Smooth muscle cell (in vitro differentiated cells): ENCODE measurements around the gene CAMK1D. TPM values are rescaled to one million over a fixed set of nuclear protein-coding genes. Genes with fewer than 3 reads are reported as not detected.

ENCODE experiments used
- DNase-seq: peaks from one replicate; lab custom pipeline; 2025; ENCODE audit not compliant: unreplicated experiment; lab: John Stamatoyannopoulos, UW
- H2AFZ ChIP-seq: fragments of 200-600 bp; sonication (generic); 2 replicates; pipeline ENCODE4 v1.6.0; 2016; ENCODE audit warnings: antibody characterized with exemption, low read depth, mild to moderate bottlenecking
- H3F3A ChIP-seq: fragments of 200-600 bp; sonication (generic); 2 replicates; pipeline ENCODE4 v1.6.0; 2017; ENCODE audit warnings: antibody characterized with exemption, low read depth
- H3K27ac ChIP-seq: fragments of 200-600 bp; sonication (generic); 2 replicates; pipeline ENCODE4 v1.5.1; 2016; ENCODE audit warnings: low read depth, mild to moderate bottlenecking
- H3K27me3 ChIP-seq: fragments of 200-600 bp; sonication (generic); 2 replicates; pipeline ENCODE4 v1.6.1; 2016; ENCODE audit warnings: low read depth, mild to moderate bottlenecking
- H3K36me3 ChIP-seq: fragments of 200-600 bp; sonication (generic); 2 replicates; pipeline ENCODE4 v1.5.1; 2016; ENCODE audit warnings: low read depth
- H3K4me1 ChIP-seq: fragments of 200-600 bp; sonication (generic); 2 replicates; pipeline ENCODE4 v1.5.1; 2016; ENCODE audit warnings: low read depth
- H3K4me2 ChIP-seq: fragments of 200-600 bp; sonication (generic); 2 replicates; pipeline ENCODE4 v1.6.0; 2016; ENCODE audit warnings: mild to moderate bottlenecking
- H3K4me3 ChIP-seq: fragments of 200-600 bp; sonication (generic); 2 replicates; pipeline ENCODE4 v1.5.1; 2016; ENCODE audit warnings: mild to moderate bottlenecking
- H3K79me2 ChIP-seq: fragments of 200-600 bp; sonication (generic); 2 replicates; pipeline ENCODE4 v1.6.0; 2016; ENCODE audit warnings: low read depth, mild to moderate bottlenecking
- H3K9ac ChIP-seq: fragments of 200-600 bp; sonication (generic); 2 replicates; pipeline ENCODE4 v1.6.0; 2016; ENCODE audit warnings: low read depth
- H3K9me3 ChIP-seq: fragments of 200-600 bp; sonication (generic); replicated peaks from 2 replicates; pipeline ENCODE4 v1.5.1; 2016; ENCODE audit warnings: low read depth
- H4K20me1 ChIP-seq: fragments of 200-600 bp; sonication (generic); 2 replicates; pipeline ENCODE4 v1.6.0; 2016; ENCODE audit warnings: low read depth
- WGBS: methylation state at CpG from one replicate; pipeline ENCODE4 v1.1.7; 2016; ENCODE audit warnings: low lambda C conversion rate; 5-methylcytosine and 5-hydroxymethylcytosine counted together
- polyA plus RNA-seq: library from polyadenylated mRNA; unstranded; fragments of >200 nt; fragmentation: Nextera tagmentation; extraction: Ambion mirVana; gene quantifications from 2 replicates; pipeline ENCODE4 v1.2.1, GENCODE V29; 2016
- total RNA-seq: library from RNA; depleted of rRNA; stranded (reverse); fragments of >200 nt; gene quantifications from 2 replicates; pipeline ENCODE4 v1.2.3, GENCODE V29; 2014
- TF ChIP-seq, protein P1 (sequence below): fragments of 200-600 bp; sonication (generic); IDR thresholded peaks from 2 replicates; pipeline ENCODE4 v1.5.1; 2017; ENCODE audit warnings: borderline replicate concordance, mild to moderate bottlenecking, antibody characterized with exemption; ENCODE audit not compliant: insufficient read depth, poor library complexity, severe bottlenecking

The CAMK1D gene
- total and polyA plus RNA-seq, 2 experiments from 2014 or later, result 1.6 to 2.3 TPM

DNA sequence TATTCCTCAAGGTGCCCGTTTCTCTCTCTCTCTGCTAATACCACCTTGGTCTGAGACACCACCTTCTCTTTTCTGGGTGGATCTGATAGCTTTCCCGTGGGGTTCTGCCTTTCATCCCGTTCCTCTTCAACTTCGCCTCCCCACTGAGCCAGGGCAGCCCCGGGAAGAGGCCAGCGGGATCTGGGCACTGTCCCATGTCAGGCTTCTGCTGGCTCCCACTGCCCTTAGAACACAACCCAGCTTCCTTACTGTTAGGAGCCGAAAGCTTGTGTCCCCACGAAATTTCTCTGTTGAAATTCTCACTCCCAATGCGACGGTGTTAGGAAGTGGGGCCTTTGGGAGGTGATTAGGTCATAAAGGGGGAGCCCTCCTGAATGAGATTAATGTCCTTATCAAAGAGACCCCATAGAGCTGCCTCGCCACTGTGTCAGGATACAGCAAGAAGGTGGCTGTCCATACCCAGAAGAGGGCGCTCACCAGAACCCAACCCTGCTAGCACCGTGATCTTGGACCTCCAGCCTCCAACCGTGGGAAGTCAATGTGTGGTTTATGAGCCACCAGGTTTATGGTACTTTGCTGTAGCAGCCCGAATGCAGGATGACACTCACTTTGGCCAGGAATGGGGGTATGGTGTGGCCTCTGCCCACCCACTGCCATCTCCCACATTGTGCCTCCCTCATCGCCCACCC is 79.2 kb downstream of the CAMK1D start:
- no peaks in the 10 kb centered on the region for H3F3A ChIP-seq
- no peak for DNase-seq
- H3K9ac ChIP-seq, result no peak overlapping the region
- H3K79me2 ChIP-seq, result no peaks in the 10 kb centered on the region
- TF ChIP-seq, protein P1, sequence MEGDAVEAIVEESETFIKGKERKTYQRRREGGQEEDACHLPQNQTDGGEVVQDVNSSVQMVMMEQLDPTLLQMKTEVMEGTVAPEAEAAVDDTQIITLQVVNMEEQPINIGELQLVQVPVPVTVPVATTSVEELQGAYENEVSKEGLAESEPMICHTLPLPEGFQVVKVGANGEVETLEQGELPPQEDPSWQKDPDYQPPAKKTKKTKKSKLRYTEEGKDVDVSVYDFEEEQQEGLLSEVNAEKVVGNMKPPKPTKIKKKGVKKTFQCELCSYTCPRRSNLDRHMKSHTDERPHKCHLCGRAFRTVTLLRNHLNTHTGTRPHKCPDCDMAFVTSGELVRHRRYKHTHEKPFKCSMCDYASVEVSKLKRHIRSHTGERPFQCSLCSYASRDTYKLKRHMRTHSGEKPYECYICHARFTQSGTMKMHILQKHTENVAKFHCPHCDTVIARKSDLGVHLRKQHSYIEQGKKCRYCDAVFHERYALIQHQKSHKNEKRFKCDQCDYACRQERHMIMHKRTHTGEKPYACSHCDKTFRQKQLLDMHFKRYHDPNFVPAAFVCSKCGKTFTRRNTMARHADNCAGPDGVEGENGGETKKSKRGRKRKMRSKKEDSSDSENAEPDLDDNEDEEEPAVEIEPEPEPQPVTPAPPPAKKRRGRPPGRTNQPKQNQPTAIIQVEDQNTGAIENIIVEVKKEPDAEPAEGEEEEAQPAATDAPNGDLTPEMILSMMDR, result no peak
- H2AFZ ChIP-seq, result no peak overlapping the region
- no peak overlapping the region for H3K4me3 ChIP-seq
- no peaks in the 10 kb centered on the region for H3K36me3 ChIP-seq
- H3K27me3 ChIP-seq, result peaks cover 27% of the 10 kb centered on the region
- no peak overlapping the region for H3K27ac ChIP-seq
- 86% methylated on average over 16 of the region's 16 CpGs for WGBS
- no peaks in the 10 kb centered on the region for H3K9me3 ChIP-seq
- H3K4me1 ChIP-seq, result no peaks in the 10 kb centered on the region
- H4K20me1 ChIP-seq, result no peaks in the 10 kb centered on the region
- H3K4me2 ChIP-seq, result no peak overlapping the region

DNA sequence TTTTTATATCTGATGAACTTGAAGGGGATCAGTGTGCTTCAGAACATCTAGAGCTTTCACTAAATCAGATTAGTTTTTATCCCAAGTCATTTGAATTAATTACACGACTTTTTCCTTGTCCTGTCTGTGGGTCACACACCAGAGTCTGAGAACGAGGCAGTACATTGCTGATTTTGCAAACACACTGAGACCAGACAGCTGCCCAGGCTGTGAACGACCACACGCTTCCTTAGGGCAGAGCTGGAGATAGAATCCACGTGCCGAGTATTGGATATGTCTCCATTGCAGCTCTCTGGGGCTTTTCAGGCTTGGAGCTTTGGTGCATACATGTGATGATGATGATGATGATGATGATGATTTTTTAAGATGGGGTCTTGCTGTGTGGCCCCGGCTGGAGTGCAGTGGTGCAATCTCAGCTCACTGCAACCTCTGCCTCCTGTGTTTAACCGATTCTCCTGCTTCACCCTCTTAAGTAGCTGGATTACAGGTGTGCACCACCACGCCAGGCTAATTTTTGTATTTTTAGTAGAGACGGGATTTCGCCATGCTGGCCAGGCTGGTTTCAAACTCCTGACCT is 81.1 kb downstream of the CAMK1D start:
- Histone ChIP-seq H3K9me3 (no peaks in the 10 kb centered on the region), H4K20me1 (no peaks in the 10 kb centered on the region), H3K9ac (no peak overlapping the region), H3K4me2 (no peak overlapping the region), H2AFZ (no peak overlapping the region), H3K27me3 (peaks cover 29% of the 10 kb centered on the region), H3F3A (no peaks in the 10 kb centered on the region), H3K79me2 (no peaks in the 10 kb centered on the region), H3K27ac (no peak overlapping the region), H3K36me3 (no peaks in the 10 kb centered on the region), H3K4me1 (no peaks in the 10 kb centered on the region), H3K4me3 (no peak overlapping the region)
- DNase-seq, result no peak
- TF ChIP-seq, protein P1, result no peak
- 82% methylated on average over 11 of the region's 11 CpGs for WGBS

DNA sequence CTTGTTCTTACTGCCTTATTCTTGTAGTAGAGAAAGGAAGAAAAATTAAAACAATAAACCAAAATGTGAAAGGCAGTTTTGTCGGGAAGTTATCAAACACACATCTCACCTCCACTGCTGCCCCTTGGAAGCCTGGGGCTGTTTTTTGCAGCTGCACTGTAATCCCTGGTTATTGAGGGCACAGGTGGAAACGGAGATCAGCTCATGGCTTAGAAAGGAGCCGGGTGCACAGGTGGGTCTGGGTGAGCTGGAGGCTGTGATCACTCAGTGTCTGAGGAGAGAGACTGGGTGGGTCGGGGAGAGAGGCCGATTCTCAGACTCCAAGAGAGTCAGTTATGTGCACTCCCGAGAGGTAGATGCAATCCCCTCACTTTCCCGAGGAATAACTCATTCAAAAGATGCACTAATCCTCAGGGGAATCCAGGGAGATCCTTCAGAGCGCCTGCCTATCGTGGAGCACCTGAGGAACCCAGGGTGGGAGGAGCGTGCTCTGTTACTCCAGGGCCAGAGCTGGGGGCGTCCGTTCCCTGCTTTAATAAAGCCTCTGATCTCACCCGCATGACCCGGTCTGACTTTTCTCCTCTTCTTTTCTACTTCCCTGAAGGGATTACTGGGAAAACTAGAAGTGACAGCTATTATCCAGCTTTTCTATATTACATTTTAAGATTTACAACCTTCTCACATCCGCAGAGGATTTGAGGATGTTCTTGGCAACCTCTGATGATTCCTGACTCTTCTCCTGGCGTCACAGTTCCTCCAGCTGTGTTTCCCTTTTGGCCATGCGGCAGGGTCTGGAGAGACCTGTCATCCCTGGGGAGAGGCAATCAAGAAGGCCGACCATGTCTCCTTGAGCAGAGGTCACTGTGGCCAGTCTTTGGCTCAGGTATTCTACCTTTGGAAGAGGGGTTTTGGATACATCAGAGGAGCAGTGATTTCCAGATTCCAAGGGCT is 82.1 kb downstream of the CAMK1D start:
- no peaks in the 10 kb centered on the region for H3K79me2 ChIP-seq
- H2AFZ ChIP-seq, result no peak overlapping the region
- DNase-seq, result no peak
- TF ChIP-seq, protein P1, result no peak
- WGBS, result 88% methylated on average over 18 of the region's 18 CpGs
- no peak overlapping the region for H3K9ac ChIP-seq
- no peaks in the 10 kb centered on the region for H3K4me1 ChIP-seq
- no peak overlapping the region for H3K27ac ChIP-seq
- peaks cover 29% of the 10 kb centered on the region for H3K27me3 ChIP-seq
- no peaks in the 10 kb centered on the region for H3K9me3 ChIP-seq
- no peaks in the 10 kb centered on the region for H3K36me3 ChIP-seq
- H3F3A ChIP-seq, result no peaks in the 10 kb centered on the region
- H4K20me1 ChIP-seq, result no peaks in the 10 kb centered on the region
- H3K4me2 ChIP-seq, result no peak overlapping the region
- H3K4me3 ChIP-seq, result no peak overlapping the region
